ENCODE results near the gene HNRNPM. TPM values are rescaled to one million over a fixed set of nuclear protein-coding genes. Genes with fewer than 3 reads are reported as not detected.
"Not testable (repeated sequence)": the region's sequence is repeated elsewhere in the genome, so short reads cannot be mapped to it uniquely, and the experiment has no call there.

Gene HNRNPM
- total RNA-seq, 1 donor from 2014 or later, result 320 TPM

GRCh38 chr19:8403098-8403819 is 41.5 kb upstream of the HNRNPM start:
- H3K27ac Mint-ChIP-seq, result no peak overlapping the region

GRCh38 chr19:8403820-8404109 is 41.0 kb upstream of the HNRNPM start:
- Mint-ChIP-seq H3K9me3 (ENCODE audit: low read depth) (no peaks in the 10 kb centered on the region), H3K27ac (no peak overlapping the region), H3K4me3 (ENCODE audit: low read depth) (no peak overlapping the region), H3K27me3 (no peaks in the 10 kb centered on the region), H3K4me1 (ENCODE audit: low read depth) (no peaks in the 10 kb centered on the region), H3K36me3 (ENCODE audit: insufficient read depth) (peaks cover 16% of the 10 kb centered on the region)
- no peak for TF ChIP-seq CTCF (IDR thresholded peaks at IDR 0.05; ENCODE audit: unreplicated experiment)
- DNase-seq (ENCODE audit: low spot score, unreplicated experiment), result no peak

More at GRCh38 chr19:8403098-8403819, 41.5 kb upstream of the HNRNPM start:
- no peaks in the 10 kb centered on the region for H3K9me3 Mint-ChIP-seq (ENCODE audit: low read depth)
- no peak for TF ChIP-seq CTCF (IDR thresholded peaks at IDR 0.05; ENCODE audit: unreplicated experiment)
- no peaks in the 10 kb centered on the region for H3K4me1 Mint-ChIP-seq (ENCODE audit: low read depth)
- H3K36me3 Mint-ChIP-seq (ENCODE audit: insufficient read depth), result peaks cover 16% of the 10 kb centered on the region
- H3K27me3 Mint-ChIP-seq, result no peaks in the 10 kb centered on the region
- no peak overlapping the region for H3K4me3 Mint-ChIP-seq (ENCODE audit: low read depth)
- DNase-seq (ENCODE audit: low spot score, unreplicated experiment), result no peak

GRCh38 chr19:8404391-8405151 is 40.2 kb upstream of the HNRNPM start:
- H3K4me1 Mint-ChIP-seq (ENCODE audit: low read depth), result no peaks in the 10 kb centered on the region
- no peak for DNase-seq (ENCODE audit: low spot score, unreplicated experiment)
- no peak for TF ChIP-seq CTCF (IDR thresholded peaks at IDR 0.05; ENCODE audit: unreplicated experiment)
- no peaks in the 10 kb centered on the region for H3K27me3 Mint-ChIP-seq
- peaks cover 15% of the 10 kb centered on the region for H3K36me3 Mint-ChIP-seq (ENCODE audit: insufficient read depth)
- no peaks in the 10 kb centered on the region for H3K9me3 Mint-ChIP-seq (ENCODE audit: low read depth)
- no peak overlapping the region for H3K27ac Mint-ChIP-seq
- no peak overlapping the region for H3K4me3 Mint-ChIP-seq (ENCODE audit: low read depth)

GRCh38 chr19:8410718-8411117 is 34.1 kb upstream of the HNRNPM start:
- not testable (repeated sequence) for H3K27ac Mint-ChIP-seq; H3K9me3 Mint-ChIP-seq (ENCODE audit: low read depth); H3K36me3 Mint-ChIP-seq (ENCODE audit: insufficient read depth); H3K27me3 Mint-ChIP-seq; H3K4me3 Mint-ChIP-seq (ENCODE audit: low read depth); DNase-seq (ENCODE audit: low spot score, unreplicated experiment); H3K4me1 Mint-ChIP-seq (ENCODE audit: low read depth)

GRCh38 chr19:8412783-8413628 is 31.8 kb upstream of the HNRNPM start, which contains the start of gene MARCHF2:
MARCHF2 (plus strand) TSS chr19:8413305; CDS start chr19:8421841, 8,536 bp downstream.
- Mint-ChIP-seq H3K36me3 (ENCODE audit: insufficient read depth) (no peaks in the 10 kb centered on the region), H3K27ac (peak within 1 kb of the TSS; percentile 26)

More at GRCh38 chr19:8412783-8413628, 31.8 kb upstream of the HNRNPM start, which contains the start of gene MARCHF2:
- DNase-seq (ENCODE audit: low spot score, unreplicated experiment), result peak; percentile 96
- no peaks in the 10 kb centered on the region for H3K9me3 Mint-ChIP-seq (ENCODE audit: low read depth)
- peaks cover 2% of the 10 kb centered on the region for H3K27me3 Mint-ChIP-seq
- H3K4me1 Mint-ChIP-seq (ENCODE audit: low read depth), result peaks cover 2% of the 10 kb centered on the region
- H3K4me3 Mint-ChIP-seq (ENCODE audit: low read depth), result peak within 1 kb of the TSS; percentile 72
- peak; percentile 67 for TF ChIP-seq CTCF (IDR thresholded peaks at IDR 0.05; ENCODE audit: unreplicated experiment)

Measured in progenitor cell of endocrine pancreas (in vitro differentiated cells).